ENCODE data around the gene CFL1.

Gene CFL1

DNA sequence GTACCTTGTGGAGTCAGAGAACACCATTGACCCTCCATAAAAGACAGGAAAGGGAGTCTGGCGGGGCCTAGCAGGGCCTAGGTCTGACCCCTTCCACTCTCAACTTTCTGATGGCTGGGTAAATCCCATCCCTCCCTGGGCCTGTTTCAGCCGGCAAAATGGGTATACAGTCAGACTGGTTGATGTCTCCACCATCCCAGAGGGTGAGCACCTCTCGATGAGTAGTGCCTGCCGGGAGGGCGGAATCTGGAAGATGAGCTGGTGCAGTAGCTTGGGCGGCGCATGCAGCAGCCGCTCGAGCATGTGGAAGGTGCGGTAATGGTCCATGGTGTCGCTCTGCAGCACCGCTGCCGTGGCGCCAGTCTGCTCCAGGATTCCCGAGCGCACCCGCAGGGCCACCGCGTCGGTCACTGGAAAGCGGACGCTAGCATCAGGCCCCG is 29.8 kb upstream of the CFL1 start:
- DNase-seq: no peak

GRCh38 chr11:65886826-65887722 is 29.1 kb upstream of the CFL1 start:
- no peak for DNase-seq

- DNase-seq: no peak
These were observed 28.0 kb upstream of the CFL1 start for GRCh38 chr11:65885808-65886536.

- DNase-seq: no peak
These were observed 27.3 kb upstream of the CFL1 start for GRCh38 chr11:65885231-65885630.

GRCh38 chr11:65884716-65885092 is 26.7 kb upstream of the CFL1 start:
- DNase-seq: no peak

DNA sequence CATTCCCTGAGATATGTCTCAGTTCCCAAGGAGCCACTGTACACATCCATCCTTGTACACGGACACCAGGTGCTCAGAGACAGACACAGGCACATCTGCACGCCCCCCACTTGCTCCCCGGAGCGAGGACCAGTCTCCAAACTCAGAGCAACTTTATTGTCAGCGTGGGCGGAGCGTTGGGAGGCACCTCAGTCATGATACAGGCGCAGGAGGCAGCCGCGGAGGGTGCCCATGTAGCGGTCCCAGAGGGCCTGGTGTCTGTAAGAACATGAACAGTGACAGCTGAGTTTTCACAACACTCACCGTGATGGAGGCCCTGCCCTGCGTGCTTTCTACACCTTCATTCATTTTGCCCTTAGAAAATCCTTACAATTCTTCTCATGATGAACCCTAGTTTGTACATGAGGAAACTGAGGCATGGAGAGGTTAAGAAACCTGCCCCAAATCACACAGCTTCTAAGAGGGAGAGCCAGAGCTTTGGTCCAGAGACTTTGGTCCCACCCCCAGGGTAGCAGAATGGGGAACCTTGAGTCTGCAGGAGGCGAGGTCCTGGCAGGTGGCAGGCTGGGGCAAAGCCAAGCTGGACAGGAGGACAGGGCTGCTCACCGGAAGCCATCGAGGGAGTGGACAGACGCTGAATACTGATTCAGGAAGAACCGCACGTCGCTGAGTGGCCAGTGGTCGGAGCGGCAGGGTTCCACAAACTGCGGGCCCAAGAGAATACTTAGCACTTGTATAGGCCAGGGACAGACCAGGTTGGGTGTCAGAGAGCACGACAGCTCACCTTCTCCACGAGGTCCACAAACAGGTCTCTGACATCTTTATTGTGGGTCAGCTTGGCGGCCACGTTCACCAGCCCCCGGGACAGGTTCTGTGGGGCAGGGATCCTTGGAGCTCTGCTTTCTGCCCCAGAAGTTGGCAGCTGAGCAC is 26.1 kb upstream of the CFL1 start:
- DNase-seq: no peak

- no peak for DNase-seq
These were observed 25.2 kb upstream of the CFL1 start for GRCh38 chr11:65883058-65883761.

GRCh38 chr11:65882120-65883057 is 24.4 kb upstream of the CFL1 start:
- DNase-seq: no peak

- no peak for DNase-seq
These were observed 23.0 kb upstream of the CFL1 start for GRCh38 chr11:65880844-65881421.

DNA sequence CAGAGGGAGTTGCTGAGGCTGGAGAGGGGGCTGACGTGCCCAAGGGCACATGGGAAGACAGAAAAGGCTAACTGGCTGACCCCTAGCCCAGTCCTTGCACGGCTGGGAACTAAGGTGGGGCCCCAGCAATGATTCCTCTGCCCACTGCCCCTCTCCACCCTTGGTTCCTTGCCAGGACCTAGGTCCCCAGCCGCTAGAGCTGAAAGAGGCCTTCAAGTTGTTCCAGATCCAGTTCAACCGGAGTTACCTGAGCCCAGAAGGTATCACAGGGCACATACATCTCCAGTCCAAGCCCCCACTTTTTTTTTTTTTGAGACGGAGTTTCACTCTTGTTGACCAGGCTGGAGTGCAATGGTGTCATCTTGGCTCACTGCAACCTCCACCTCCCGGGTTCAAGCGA is 22.0 kb upstream of the CFL1 start:
- DNase-seq: no peak

DNA sequence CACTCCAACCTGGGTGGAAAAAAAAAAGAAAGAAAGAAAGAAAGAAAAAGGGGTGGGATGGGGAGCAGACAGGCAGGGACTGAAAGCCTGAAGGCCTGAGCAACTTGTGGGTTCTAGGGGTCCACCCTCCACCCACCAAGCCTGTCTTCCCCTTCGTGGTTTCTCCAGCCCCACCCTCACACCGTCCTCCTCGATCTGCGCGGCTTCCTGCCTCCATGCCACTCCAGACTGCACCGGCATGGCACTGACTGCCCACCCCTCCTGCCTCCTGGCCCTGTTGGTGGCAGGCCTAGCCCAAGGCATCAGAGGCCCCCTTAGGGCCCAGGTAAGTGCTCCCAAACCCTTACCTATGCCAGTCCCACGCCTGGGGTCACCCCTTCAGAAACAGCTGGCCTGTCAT is 21.6 kb upstream of the CFL1 start, which contains the start of gene CTSW:
Gene CTSW, plus strand, starts transcription at position 221 of the 400 bp plus-strand sequence. Its CDS starts 18 bp downstream, at position 239.
- DNase-seq: no peak

GRCh38 chr11:65873318-65874156 is 15.6 kb upstream of the CFL1 start:
- no peak for DNase-seq

- no peak for DNase-seq
These were observed 14.8 kb upstream of the CFL1 start, which contains the start of gene EFEMP2 for GRCh38 chr11:65872586-65873317. EFEMP2 (minus strand) TSS chr11:65872800; CDS start chr11:65872354, 446 bp downstream.

- no peak for DNase-seq
These were observed 14.0 kb upstream of the CFL1 start for GRCh38 chr11:65871811-65872548.

DNA sequence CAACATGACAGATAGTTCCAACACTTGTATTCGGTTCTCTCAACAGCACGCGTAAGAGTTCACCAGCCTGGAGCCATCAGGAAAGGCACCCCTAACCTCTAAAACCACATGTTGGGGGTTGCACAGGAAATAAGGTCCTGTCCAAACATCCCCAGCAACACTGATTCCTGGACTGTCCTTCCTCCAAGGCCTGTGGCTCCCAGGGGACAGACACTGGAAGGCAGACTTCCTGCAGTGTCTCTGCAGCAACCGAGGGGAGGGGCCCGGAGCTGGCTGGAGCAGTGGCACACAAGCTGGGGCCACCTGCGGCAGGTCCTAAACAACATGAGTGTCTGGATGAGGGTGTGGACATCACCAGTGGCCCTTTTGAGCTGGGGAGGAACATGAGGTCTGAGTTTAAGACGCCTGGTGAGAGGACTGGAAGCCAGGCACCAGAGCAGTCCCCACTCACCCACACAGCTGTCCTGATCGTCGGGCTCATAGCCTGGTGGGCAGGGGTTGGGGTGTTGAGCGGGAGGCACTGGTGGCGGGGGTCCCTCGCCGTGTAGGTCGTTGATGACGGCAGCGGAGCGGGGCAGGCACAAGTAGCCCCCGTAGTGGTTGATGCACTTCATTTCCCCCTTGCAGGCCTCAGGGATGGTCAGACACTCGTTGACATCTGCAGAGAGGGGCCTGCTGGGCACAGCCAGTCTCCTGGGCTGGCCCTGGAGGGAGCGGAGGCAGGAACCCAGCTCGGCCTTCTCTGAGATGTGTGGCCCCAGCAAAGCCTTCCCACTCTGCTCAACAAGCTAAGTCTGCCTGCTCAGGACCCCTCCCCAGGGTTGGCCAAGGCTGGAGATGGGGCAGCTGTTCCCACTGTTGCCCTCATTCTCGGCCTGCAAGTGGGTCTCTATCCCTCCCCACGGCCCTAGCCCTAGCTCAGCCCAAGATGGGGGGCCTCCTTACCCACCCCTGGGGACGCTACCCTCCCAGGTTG is 13.0 kb upstream of the CFL1 start:
- no peak for DNase-seq

DNA sequence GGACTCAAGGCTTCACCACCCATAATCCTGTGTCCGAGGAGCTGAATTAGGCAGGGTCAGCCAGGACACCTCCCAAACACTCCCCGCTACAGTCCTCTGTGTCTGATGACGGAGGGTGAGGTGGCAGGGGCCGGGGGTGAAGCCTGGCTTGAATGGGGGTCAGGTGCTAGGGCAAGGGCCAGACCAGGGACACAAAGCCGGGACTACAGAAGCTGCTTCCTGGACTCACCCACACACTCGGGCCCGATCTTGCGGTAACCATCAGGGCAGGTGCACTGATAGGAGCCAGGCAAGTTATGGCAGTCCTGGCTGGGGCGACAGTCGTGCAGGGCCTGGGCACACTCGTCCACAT is 12.3 kb upstream of the CFL1 start:
- no peak for DNase-seq

Data from cortex of kidney (tissue), 1 donor.